Nephron progenitor cell (in vitro differentiated cells): ENCODE data around the gene UBE3D.

Source experiments
- DNase-seq: peaks from one replicate; pipeline ENCODE4 v3.0.0; 2021
- H3K27ac Mint-ChIP-seq: 2 replicates; pipeline ENCODE4 v1.8.0; 2021; ENCODE audit warnings: mild to moderate bottlenecking, moderate library complexity, mixed read lengths
- H3K27me3 Mint-ChIP-seq: 2 replicates; pipeline ENCODE4 v1.8.0; 2021; ENCODE audit warnings: mild to moderate bottlenecking, low read depth, mixed read lengths; ENCODE audit not compliant: poor library complexity
- H3K36me3 Mint-ChIP-seq: 2 replicates; pipeline ENCODE4 v1.8.0; 2021; ENCODE audit warnings: low read depth, mixed read lengths
- H3K4me1 Mint-ChIP-seq: 2 replicates; pipeline ENCODE4 v1.8.0; 2021; ENCODE audit warnings: mixed read lengths
- H3K4me3 Mint-ChIP-seq: 2 replicates; pipeline ENCODE4 v1.8.0; 2021; ENCODE audit warnings: mild to moderate bottlenecking, moderate library complexity, mixed read lengths
- H3K9me3 Mint-ChIP-seq: 2 replicates; pipeline ENCODE4 v1.8.0; 2021; ENCODE audit warnings: mild to moderate bottlenecking, moderate library complexity, mixed read lengths
- TF ChIP-seq, protein P1 (sequence below): fragments of 200-600 bp; sonication (generic); IDR thresholded peaks from 2 replicates; pipeline ENCODE4 v1.5.0; 2021; ENCODE audit warnings: antibody characterized with exemption

Gene UBE3D

DNA sequence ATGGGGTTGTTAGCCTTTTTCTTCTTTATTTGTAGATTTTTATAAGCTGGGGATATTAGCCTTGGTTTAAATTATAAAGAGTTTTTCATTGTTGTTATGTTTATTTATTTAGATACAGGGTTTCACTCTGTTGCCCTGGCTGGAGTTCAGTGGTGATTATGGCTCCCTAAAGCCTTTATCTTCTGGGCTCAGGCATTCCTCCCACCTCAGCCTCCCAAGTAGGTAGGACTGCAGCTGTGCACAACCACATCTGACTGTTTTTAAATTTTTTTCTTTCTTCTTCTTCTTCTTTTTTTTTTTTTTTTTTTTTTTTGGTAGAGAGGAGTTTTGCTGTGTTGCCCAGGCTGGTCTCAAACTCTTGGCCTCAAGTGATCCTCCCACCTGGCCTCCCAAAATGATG, 80.9 kb downstream of the UBE3D start:
- Mint-ChIP-seq H3K9me3 (no peaks in the 10 kb centered on the region), H3K27ac (no peak overlapping the region), H3K27me3 (no peaks in the 10 kb centered on the region), H3K36me3 (peaks cover 6% of the 10 kb centered on the region), H3K4me3 (no peak overlapping the region), H3K4me1 (peaks cover 19% of the 10 kb centered on the region)
- TF ChIP-seq, protein P1, sequence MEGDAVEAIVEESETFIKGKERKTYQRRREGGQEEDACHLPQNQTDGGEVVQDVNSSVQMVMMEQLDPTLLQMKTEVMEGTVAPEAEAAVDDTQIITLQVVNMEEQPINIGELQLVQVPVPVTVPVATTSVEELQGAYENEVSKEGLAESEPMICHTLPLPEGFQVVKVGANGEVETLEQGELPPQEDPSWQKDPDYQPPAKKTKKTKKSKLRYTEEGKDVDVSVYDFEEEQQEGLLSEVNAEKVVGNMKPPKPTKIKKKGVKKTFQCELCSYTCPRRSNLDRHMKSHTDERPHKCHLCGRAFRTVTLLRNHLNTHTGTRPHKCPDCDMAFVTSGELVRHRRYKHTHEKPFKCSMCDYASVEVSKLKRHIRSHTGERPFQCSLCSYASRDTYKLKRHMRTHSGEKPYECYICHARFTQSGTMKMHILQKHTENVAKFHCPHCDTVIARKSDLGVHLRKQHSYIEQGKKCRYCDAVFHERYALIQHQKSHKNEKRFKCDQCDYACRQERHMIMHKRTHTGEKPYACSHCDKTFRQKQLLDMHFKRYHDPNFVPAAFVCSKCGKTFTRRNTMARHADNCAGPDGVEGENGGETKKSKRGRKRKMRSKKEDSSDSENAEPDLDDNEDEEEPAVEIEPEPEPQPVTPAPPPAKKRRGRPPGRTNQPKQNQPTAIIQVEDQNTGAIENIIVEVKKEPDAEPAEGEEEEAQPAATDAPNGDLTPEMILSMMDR, result no peak
- no peak for DNase-seq

DNA sequence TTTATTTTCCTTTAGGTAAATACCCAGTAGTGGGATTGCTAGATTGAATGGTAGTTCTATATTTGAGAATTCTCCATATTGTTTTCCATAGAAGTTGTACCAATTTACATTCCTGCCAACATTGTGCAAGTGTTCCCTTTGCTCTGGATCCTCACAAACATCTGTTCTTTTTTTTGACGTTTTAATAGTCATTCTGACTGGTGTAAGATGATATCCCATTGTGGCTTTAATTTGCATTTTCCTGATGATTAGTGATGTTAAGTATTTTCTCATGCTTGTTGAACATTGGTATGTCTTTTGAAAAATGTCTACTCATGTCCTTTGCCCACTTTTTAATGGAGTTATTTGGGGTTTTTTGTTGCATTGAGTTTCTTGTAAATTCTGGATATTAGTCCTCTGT, 85.6 kb downstream of the UBE3D start:
- Mint-ChIP-seq H3K4me1 (no peaks in the 10 kb centered on the region), H3K9me3 (no peaks in the 10 kb centered on the region), H3K36me3 (peaks cover 14% of the 10 kb centered on the region), H3K27ac (no peak overlapping the region), H3K4me3 (no peak overlapping the region), H3K27me3 (peaks cover 3% of the 10 kb centered on the region)
- TF ChIP-seq, protein P1, result no peak
- DNase-seq, result no peak

DNA sequence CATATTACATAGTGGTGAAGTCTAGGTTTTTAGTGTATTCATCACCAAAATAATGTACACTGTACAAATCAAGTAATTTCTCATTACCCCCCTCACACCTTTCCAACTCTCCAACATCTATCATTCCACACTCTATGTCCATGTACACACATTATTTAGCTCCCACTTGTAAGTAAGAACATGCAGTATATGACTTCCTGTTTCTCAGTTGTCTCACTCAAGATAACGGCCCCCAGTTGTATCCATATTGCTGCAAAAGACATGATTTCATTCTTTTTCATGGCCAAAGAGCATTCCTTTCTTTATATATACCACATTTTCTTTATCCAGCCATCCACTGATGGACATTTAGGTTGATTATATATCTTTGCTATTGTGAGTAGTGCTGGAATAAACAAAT, 86.0 kb downstream of the UBE3D start:
- H3K27me3 Mint-ChIP-seq, result peaks cover 3% of the 10 kb centered on the region
- no peak overlapping the region for H3K27ac Mint-ChIP-seq
- H3K4me3 Mint-ChIP-seq, result no peak overlapping the region
- TF ChIP-seq, protein P1, result no peak
- peaks cover 14% of the 10 kb centered on the region for H3K36me3 Mint-ChIP-seq
- no peak for DNase-seq
- H3K9me3 Mint-ChIP-seq, result no peaks in the 10 kb centered on the region
- H3K4me1 Mint-ChIP-seq, result no peaks in the 10 kb centered on the region

DNA sequence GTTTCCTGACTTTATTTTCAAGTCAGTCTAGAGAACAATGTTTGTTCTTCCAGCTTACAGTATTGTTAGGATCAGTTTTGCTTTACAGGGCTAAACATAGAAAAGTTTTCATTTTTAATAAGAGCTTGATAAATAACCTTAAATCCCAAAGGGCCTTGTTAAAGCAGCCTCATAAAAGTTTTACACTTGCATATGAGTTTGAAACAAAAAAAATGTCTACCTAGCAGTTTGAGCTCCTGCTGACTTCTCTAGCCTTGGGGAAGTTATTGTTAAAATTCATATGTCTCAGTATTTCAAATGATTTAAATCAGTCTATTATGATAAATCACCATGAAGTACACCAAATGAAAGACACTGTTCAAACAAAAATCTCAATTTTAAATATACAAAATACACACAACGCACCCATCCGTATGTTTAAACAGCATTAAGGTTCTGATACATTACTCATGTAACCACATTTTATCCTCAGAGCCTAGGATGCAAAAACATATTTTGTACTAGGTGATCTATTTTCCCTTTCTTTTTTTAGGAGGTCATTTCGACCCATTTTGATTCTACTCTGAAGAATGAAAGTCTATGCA, 87.2 kb downstream of the UBE3D start:
- no peaks in the 10 kb centered on the region for H3K4me1 Mint-ChIP-seq
- no peak for DNase-seq
- peaks cover 14% of the 10 kb centered on the region for H3K36me3 Mint-ChIP-seq
- peaks cover 3% of the 10 kb centered on the region for H3K27me3 Mint-ChIP-seq
- H3K4me3 Mint-ChIP-seq, result no peak overlapping the region
- H3K27ac Mint-ChIP-seq, result no peak overlapping the region
- H3K9me3 Mint-ChIP-seq, result no peaks in the 10 kb centered on the region
- TF ChIP-seq, protein P1, result no peak

DNA sequence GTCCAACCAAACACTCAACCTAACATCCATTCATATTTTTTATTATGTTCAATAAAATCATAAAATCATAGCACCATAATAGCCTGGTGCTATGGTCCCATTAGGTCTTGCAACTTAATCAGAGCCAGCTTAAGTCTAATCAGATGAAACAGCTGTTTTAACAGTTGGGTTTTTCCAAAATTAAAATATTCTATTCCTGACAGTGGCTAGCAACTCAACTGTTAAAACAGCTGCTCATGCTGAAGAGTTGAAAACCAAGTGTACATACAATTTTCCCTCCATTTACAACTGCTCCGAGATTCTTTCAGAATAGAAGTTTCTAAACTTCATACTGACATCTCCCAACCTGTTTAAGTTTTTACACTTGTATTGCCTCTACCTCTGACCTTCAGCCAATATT, 89.5 kb downstream of the UBE3D start:
- Mint-ChIP-seq H3K4me1 (peaks cover 5% of the 10 kb centered on the region), H3K9me3 (no peaks in the 10 kb centered on the region), H3K27me3 (peaks cover 3% of the 10 kb centered on the region), H3K36me3 (peaks cover 20% of the 10 kb centered on the region), H3K27ac (peak overlapping the region; percentile 2), H3K4me3 (no peak overlapping the region)
- TF ChIP-seq, protein P1, result no peak
- no peak for DNase-seq

DNA sequence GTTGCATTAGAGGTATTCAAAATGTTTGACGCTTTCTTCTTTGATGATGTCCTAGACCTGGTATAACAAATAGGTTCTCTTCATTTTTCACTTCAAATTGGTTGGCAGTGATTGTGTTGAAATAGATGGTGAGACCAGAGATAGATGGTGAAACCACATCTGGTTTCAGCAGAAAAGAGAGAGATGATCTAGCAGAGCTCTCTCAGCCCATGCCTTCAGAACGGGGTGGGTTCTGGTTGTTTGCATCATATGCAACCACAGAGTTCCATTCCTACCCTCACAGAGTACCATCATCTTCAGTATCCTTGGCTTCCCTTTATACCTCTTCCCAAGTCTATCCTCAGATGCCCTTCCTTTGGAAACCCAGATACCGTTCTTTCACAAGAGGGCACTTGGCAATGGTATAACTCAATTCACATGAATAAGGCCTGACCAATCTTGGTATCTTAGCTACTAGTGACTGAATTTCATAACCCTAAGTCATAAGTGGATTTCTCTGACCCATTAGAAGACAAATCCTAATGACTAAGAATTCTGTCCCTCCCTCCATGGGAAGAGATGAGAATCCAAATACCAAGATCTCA, 93.7 kb downstream of the UBE3D start:
- no peak overlapping the region for H3K4me3 Mint-ChIP-seq
- no peaks in the 10 kb centered on the region for H3K27me3 Mint-ChIP-seq
- TF ChIP-seq, protein P1, result no peak
- no peaks in the 10 kb centered on the region for H3K9me3 Mint-ChIP-seq
- peaks cover 9% of the 10 kb centered on the region for H3K4me1 Mint-ChIP-seq
- DNase-seq, result no peak
- peak overlapping the region; percentile 10 for H3K27ac Mint-ChIP-seq
- H3K36me3 Mint-ChIP-seq, result peaks cover 12% of the 10 kb centered on the region
